DMS53 treated with DMSO at 0.1 percent for 48 hours (cell line): ENCODE results near the gene GIPC3.
"Not testable (repeated sequence)": the region's sequence is repeated elsewhere in the genome, so short reads cannot be mapped to it uniquely, and the experiment has no call there.

Source experiments
- DNase-seq: peaks from one replicate; lab custom pipeline; 2025; ENCODE audit not compliant: unreplicated experiment; lab: John Stamatoyannopoulos, UW

GIPC3 gene

DNA sequence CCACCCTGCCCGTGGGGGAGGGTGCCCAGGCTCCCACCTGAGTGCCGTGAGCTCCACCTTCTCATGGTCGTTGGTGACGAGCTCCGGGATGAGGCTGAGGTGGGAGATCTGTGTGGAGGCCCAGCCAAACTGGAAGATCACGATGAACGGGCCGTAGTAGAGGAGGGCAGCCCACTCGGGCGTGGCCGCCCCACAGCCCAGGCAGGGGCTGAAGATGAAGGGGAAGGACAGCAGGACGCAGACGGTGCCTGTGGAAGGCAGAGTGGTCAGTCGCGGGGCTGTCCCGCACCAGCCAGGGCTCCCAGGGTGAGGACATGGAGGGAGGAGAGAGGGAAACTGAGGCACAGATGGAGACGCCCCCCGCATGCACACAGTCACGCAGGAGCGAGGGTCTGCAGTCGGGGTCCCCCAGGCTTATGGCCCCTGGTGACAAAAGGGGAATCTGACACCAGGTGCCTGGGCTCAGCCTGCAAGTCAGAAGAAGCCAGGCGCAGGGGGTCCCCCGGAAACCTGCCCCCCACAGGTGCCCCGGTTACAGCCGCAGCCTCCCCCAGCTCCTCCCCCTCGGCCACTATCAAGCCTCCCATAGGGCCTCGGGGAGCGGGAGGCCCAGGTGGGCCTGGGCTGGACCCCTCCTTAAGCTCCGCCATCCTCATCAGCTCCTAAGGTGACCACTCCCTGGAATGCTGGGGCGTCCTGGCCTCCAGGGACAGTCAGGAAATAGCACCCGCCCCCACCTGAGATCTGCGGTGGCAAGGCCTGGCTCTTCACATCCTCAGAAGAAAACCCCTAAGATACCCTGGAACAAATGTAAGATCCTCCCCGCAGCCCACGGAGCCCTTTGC, 34.1 kb upstream of the GIPC3 start:
- DNase-seq, result no peak

DNA sequence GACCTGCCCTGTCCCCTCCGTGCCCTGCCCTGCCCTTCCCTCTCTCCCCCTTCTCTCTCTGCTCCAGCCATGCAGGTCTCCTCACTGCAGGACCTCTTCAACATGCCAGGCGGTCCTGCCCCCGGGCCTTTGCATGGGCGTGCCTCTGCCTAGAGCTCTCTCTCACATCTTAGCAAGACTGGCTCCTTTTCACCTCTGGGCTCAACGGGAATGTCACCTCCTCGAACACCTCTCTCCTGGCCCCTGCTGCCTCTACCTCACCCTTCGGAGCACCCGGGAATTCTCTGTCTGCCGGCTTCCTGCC, 33.5 kb upstream of the GIPC3 start:
- no peak for DNase-seq

DNA sequence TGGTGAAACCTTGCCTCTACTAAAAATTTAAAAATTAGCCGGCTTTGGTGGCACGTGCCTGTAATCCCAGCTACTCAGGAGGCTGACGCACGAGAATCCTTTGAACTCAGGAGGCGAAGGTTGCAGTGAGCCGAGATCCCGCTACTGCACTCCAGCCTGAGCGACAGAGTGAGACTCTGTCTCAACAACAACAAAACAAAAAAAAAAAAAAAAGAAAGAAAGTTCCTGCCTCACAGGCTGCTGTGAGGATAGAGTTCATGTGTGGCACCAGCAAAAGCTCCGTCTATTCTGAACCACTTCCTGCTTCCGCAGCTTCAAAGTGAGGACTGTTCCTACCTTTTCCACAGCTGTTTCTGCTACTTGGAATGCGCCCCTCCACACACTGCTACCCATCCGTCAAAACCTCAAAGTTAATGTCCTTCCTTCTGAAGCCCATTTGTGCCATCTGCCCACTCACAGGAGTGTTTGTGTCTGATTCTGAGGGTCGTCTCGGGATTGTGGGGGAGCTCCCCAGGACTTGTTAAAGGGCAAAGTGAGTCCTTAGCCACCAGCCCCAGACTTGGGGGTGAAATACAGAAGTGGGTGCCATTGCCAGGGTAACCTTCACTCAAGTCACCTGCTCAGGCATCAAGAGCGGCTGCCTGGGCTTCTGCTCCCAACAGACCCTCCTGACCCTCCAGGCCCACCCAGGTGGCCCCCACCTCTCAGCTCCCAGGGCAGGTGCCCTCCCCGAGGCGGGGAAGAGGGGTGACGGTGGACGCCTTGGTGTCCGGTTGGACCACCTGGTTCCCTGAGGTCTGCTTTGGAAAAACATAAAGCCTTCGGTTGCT, 30.8 kb upstream of the GIPC3 start:
- no peak for DNase-seq

DNA sequence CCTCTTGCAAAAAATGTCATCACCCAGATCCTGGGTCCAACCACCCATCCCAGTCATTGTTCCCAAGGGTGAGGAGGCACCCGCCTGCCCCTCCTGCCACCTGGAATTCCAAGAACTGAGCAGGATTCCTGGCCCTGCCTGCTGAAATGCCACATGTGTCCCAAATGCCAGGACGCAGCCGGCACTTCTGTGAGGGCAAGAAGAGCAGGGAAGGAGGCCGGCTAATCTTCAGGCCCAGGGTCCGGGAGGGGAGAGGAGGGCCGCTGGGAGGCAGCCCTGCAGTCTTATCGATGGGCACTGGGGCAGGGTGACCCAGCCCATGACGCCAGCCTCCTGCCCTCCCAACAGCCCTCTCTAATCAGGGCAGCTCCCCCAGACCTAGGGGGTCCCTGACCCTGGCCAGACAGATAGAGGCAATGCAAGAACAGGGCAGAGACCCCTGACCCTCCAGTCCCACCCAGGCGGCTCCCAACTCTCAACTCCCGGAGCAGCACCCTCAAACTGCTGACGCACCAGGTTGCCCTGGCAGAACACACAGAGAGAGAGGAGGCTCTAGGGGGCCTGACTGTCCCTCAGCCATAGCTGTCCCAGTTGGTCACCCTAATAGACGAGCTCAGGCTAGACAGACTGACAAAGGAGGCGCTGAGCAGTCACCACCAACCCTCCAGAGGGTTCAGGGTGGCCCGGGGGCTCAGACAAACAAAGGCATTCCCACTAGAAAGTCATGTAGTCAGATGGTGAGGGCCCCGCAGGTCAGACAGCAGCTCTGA, 29.4 kb upstream of the GIPC3 start:
- no peak for DNase-seq

DNA sequence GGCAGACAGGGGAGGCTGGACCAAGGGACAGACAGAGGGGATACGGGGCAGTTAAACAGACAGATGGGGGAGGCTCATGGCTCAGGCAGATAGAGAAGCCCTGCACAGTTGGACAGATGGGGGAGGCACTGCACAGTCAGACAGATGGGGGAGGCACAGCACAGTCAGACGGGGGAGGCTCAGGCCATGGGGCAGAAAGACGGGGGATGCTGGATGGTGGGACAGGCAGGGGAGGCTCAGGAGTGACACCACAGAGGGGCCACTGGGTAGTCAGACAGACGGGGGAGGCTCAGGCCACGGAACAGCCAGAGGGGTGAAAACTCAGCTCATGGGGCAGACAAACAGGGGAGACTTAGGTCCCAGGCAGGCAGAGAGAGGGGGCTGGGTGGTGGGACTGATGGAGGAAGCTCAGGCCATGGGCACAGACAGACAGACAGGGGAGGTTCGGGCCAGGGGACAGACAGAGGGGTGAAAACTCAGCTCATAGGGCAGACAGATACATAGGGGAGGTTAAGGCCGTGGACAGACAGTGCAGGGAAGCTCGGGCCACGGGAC, 28.8 kb upstream of the GIPC3 start:
- no peak for DNase-seq

DNA sequence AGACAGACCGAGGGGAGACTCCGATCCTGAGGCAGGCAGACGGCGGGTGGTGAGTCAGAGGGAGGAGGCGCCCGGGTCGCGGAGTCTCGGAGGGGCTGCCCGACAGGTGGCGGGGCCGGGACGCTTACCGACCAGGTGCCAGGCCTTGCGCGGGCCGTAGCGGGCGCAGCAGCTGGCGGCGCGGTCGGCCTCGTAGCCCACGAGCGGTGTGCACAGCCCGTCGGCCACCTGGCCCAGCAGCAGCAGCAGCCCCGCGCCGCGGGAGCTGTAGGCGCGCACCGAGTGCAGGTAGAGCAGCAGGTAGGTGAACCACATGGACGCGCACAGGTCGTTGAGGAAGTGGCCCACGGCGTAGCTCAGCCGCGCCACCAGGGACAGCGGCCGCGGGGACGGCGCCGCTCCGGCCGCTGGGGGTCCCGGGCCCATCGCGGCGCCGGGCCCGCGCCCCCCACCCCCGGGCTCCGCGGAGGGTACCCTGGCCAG, 28.3 kb upstream of the GIPC3 start:
- no peak for DNase-seq

DNA sequence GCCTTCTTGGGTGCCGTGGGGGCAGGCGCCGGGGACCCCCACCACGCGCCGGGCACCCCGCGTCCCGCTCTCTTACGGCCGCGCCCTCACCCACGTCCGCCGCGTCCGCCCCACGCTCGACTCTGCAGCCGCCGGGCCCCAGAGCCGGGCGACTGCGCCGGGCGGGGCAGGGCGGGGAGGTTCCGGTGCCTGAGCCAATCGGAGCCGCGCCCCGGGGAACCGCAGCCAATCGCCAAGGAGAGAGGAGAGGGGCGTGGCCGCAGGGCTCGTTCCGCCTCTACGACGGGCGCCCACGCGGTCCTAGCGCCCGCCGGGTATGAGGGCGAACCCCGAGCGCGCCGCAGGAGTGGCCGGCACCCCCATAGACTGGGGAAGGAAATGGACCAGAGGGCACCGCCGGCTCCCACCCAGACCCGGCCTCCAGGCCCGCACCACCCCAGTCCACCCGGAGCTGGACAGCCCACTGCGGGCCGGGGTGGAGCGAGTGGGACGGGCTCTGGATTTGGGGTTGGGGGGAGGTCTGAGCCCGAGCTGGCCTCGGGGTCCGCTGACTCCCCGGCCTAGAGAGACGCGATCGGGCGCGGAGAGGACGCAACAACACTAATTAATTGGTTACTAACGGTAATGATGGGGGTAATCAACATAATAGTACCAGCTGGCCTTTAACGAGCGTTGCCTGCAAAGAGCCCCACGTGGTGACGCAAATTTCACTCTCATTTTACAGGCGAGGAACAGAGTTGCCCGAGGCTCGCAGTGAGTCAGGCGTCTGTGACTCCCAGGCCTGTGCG, 27.6 kb upstream of the GIPC3 start, which contains the start of gene MFSD12:
Gene MFSD12, minus strand, starts transcription at position 126 of the 788 bp plus-strand sequence. CDS start 183 bp downstream, outside the sequence.
- peak; percentile 69 for DNase-seq

DNA sequence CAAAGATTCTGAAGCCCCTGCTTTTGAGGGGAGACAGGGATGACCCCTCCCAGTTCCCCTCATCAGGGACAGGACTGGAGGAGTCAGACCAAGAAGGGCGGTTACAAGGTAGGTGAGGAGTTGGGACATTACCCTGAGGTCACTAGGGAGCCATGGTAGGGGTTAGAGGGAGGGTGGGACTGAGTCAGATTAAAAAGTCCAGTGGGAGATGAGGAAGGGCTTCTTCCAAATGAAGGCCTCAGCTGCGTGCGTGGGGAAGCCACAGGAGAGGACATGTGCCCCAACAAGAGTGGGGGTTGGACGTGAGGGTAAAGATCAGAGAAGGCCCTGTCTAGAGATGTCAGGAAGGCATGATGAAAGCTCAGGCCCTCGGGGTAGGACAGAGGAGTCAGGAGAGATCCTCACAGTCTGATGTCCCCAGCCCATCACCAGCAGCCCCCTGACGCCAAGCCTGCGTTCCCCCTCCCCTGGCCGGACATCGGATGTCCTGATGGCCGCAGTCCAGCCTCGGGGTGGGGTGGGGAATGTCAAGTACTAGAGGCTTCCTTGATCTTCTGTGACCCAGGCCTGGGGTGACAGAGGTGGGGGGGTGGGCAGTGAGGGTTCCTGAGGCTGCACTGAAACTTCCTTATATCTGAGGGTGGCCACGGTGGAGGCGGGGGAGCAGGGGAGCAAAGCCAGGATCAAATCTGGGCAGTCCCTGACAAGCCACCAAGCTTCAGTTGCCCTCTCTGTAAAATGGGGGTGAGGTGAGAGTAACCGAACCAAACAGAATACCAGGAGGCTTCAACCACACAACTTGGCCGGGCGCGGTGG, 21.4 kb upstream of the GIPC3 start:
- no peak for DNase-seq

DNA sequence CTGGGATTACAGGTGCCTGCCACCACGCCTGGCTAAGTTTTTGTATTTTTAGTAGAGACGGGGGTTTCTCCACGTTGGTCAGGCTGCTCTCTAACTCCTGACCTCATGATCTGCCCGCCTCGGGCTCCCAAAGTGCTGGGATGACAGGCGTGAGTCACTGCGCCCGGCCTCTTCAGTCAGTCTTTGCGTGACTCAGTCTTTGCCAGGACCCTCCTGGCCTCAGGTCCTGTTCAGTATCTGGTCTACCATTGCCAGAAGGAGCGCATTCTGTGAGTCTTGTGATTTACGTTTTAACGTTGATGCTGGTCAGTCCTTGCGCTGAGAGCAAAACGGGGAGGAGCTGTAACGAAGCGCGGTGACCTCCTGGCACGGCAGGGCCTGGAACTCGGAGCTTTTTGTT, 20.1 kb upstream of the GIPC3 start:
- no peak for DNase-seq

DNA sequence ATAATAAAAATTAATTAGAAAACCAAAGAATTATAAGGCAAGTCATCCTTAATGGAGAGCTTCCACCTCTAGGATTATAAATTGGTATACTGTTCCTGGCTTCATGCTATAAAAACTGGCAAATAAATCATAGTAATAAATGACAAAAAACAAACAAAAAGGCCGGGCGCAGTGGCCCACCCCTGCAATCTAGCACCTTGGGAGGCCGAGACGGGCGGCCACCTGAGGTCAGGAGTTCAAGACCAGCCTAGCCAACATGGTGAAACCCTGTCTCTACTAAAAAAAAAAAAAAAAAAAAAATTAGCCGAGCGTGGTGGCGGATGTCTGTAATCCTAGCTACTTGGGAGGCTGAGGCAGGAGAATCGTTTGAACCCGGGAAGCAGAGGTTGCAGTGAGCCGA, 15.2 kb upstream of the GIPC3 start:
- DNase-seq, result not testable (repeated sequence)

DNA sequence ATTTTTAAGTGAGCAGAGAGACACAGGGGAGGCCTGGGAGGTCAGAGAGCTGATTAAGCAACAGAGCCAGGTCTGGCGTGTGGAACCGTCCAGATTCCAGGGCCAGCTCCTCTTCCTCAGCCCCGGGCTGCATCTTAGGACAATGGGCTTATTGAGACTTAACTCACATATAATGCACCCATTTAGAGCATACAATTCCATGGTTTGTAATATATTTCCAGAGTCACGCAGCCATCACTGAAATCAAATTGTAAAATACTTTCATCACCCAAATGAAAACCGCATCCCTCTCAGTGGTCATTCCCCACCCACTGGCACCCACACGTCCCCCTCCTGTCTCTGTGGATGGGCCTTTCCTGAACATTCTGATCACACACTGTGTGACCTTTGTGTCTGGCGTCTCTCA, 14.7 kb upstream of the GIPC3 start:
- no peak for DNase-seq

DNA sequence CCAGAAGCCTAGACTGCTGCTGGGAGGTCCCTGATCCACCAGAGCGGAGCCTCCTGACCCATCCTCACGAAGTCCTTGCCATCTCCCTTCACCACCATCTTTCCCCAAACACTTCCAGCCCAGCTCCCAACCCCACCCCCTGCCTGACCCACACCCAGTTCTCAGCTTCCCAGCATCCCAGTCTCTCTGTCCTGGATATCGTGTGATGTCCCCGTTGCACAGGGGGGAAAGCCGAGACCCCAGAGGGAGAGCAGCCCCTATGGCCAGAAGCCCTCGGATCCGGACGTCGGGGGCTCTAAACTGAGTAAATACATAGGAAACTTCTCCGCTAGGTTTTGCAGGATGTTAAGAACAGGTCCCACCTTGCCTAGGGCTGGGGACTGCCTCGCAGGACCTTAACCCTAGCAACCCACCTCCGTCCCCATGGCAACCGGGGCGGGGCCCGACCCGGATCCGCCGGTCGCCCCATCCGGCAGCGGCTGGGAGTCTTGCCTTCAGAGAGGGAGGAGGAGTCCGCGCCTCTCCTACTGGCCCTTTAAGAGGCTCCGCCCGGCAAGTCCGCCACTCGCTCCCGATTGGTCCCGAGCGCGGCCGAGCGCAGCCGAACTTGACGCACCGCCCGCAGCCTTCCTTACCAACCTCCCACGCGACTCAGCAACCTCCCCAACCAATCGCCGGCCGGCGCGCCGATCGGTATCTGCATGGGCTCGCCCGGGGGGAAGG, 13.0 kb upstream of the GIPC3 start:
- DNase-seq, result peak; percentile 92

DNA sequence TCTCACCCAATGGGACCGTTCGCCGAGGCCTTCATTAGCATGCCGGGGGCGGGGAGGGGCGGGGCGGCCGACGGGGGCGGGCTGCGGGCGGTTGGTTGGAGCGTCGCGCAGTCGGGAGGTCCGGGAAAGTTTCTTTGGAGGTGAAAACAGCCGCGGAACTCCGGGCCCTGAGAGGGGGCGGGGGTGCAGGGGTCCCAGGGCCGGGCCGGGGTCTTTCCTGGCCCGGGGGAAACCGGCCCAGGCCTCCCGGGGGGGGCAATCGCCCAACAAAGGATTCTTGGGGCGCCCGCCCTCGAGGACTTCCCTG, 12.5 kb upstream of the GIPC3 start, which contains the start of gene HMG20B:
Gene HMG20B, plus strand, starts transcription at position 90 of the 307 bp plus-strand sequence. CDS start 366 bp downstream, outside the sequence.
- DNase-seq, result no peak

DNA sequence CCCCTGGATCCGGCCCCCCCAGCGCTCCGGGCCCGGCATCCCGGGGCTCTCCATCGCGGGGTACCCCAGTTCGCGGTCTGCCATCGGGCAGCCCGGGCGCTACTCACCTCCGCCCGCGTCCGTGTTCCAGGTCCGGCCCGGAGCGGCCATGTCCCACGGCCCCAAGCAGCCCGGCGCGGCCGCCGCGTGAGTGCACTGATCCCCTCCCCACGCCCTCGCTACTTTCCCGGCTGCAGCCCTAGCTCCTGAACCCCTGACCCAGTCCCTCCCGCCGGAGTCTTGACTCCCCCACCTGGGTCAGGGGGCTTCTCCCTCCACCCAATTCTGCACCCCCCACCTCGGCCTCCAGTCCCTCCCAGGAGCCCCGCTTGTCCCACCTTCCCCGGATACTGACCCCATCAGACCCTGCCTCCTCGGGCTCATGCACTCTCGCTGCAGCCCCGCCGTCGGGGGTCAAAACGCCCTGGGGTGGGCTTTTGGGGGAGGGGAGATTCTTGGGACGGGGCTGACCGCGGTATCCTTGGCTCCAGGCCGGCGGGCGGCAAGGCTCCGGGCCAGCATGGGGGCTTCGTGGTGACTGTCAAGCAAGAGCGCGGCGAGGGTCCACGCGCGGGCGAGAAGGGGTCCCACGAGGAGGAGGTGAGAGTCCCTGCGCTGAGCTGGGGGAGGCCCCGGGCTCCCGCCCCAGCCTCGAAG, 12.0 kb upstream of the GIPC3 start:
- no peak for DNase-seq

DNA sequence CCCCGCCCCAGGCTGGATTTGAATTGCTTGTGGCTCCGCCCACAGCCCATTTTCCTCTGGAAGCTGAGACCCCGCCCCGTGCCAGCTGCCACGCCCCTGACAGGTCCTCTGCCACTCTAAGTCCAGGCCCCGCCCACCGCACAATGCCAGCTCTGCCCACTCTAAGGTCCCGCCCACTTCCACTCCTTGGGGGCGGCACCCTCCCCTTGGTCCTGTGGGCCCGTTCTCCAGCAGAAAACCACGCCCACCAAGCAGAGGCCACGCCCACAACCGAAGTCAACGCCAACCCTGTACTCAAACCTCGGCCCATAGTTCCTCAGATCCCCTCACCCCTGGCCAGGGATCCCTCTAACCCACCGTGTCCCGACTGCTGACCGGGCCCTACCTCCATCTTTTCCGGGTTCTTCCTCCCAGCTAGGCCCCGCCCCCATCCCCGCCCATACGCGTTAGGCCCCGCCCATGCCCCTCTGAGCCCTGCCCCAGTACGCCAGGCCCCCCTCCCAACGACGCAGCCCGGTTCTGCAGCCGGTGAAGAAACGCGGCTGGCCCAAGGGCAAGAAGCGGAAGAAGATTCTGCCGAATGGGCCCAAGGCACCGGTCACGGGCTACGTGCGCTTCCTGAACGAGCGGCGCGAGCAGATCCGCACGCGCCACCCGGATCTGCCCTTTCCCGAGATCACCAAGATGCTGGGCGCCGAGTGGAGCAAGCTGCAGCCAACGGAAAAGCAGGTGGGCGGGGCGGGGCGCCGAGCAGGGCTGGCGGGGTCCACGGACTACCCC, 11.2 kb upstream of the GIPC3 start:
- peak; percentile 54 for DNase-seq

DNA sequence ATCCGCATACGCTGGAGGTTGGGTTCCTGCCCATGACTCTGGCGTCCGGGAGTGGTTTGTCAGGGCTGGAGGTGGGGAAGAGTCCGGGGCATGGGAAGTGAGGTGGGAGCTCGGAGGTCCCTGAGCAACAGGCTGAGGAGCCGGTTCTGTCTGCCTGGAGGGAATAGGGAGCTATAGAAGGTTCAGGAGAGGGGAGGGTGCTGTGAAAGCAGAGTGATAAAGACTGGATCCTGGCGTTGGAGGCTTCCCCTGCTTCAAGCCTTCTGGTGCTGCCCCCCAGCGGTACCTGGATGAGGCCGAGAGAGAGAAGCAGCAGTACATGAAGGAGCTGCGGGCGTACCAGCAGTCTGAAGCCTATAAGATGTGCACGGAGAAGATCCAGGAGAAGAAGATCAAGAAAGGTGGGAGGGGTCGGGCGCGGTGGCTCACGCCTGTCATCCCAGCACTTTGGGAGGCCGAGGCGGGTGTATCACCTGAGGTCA, 10.0 kb upstream of the GIPC3 start:
- no peak for DNase-seq

DNA sequence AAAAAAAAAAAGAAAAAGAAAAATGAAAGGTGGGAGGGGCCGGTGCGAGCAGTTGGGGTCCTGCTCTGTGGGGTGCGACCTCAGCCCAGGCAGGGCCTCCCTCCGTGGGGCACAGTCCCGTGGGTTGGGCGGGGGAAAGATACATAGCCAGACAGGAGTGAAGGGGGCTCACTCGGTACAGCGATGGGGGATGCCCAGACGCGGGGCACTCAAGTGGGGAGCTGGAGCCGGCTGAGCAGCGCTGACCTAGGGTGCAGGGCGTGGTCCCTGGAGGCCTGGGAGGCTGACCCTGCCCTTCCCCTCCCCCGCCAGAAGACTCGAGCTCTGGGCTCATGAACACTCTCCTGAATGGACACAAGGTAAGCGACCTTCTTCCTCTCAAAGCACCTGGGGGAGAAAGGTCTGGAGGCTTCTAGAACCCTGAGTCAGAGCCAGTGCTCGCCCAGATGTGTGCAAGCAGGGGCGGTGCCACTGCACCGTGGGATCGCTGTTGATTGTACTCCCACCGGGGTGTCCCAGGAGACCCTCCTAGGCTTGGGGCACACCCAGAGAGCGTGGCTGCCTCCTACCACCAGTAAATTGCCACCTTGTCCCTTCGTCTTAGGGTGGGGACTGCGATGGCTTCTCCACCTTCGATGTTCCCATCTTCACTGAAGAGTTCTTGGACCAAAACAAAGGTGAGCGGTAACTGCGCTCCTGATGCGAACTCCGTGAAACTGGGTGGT, 9.2 kb upstream of the GIPC3 start:
- DNase-seq, result no peak
